Endothelial cell (in vitro differentiated cells): Measurements from ENCODE around the gene PROM2. TPM values are rescaled to one million over a fixed set of nuclear protein-coding genes. Genes with fewer than 3 reads are reported as not detected.

Experiments used
- DNase-seq: peaks from one replicate; pipeline ENCODE4 v3.0.0; 2021; ENCODE audit warnings: low spot score
- H3K27ac Mint-ChIP-seq: one replicate; pipeline ENCODE4 v1.8.0; 2021; ENCODE audit warnings: mixed read lengths, inconsistent platforms; ENCODE audit not compliant: unreplicated experiment
- H3K27me3 Mint-ChIP-seq: one replicate; pipeline ENCODE4 v1.8.0; 2021; ENCODE audit warnings: mild to moderate bottlenecking, moderate library complexity, mixed read lengths, inconsistent platforms; ENCODE audit not compliant: unreplicated experiment
- H3K36me3 Mint-ChIP-seq: one replicate; pipeline ENCODE4 v1.8.0; 2021; ENCODE audit warnings: mild to moderate bottlenecking, low read depth, mixed read lengths, inconsistent platforms; ENCODE audit not compliant: unreplicated experiment
- H3K4me1 Mint-ChIP-seq: one replicate; pipeline ENCODE4 v1.8.0; 2021; ENCODE audit warnings: mild to moderate bottlenecking, mixed read lengths, inconsistent platforms; ENCODE audit not compliant: unreplicated experiment
- H3K4me3 Mint-ChIP-seq: one replicate; pipeline ENCODE4 v1.8.0; 2021; ENCODE audit warnings: mild to moderate bottlenecking, mixed read lengths, inconsistent platforms; ENCODE audit not compliant: unreplicated experiment
- H3K9me3 Mint-ChIP-seq: one replicate; pipeline ENCODE4 v1.8.0; 2021; ENCODE audit warnings: mixed read lengths, inconsistent platforms; ENCODE audit not compliant: unreplicated experiment
- CTCF ChIP-seq: fragments of 200-600 bp; sonication (generic); IDR thresholded peaks from one replicate; pipeline ENCODE4 v1.5.0; 2021; ENCODE audit warnings: antibody characterized with exemption; ENCODE audit not compliant: unreplicated experiment
- total RNA-seq: library from RNA; stranded (reverse); fragmentation: NEBNext Ultra II Directional; extraction: Animal tissue kit (Norgen Biotek cat#: 25700); gene quantifications from one replicate; pipeline ENCODE4 v1.2.1, GENCODE V29; 2021; ENCODE audit not compliant: unreplicated experiment

The PROM2 gene
- total RNA-seq, 1 donor from 2014 or later: 0.62 TPM

GRCh38 chr2:95325026-95325425, 50.8 kb downstream of the PROM2 start:
- no peak for TF ChIP-seq CTCF
- no peak overlapping the region for H3K27ac Mint-ChIP-seq
- H3K4me1 Mint-ChIP-seq: no peaks in the 10 kb centered on the region
- no peaks in the 10 kb centered on the region for H3K9me3 Mint-ChIP-seq
- no peaks in the 10 kb centered on the region for H3K36me3 Mint-ChIP-seq
- H3K27me3 Mint-ChIP-seq: peaks cover 13% of the 10 kb centered on the region
- no peak overlapping the region for H3K4me3 Mint-ChIP-seq
- DNase-seq: no peak

- TF ChIP-seq CTCF: no peak
- H3K27me3 Mint-ChIP-seq: peaks cover 13% of the 10 kb centered on the region
- H3K4me1 Mint-ChIP-seq: no peaks in the 10 kb centered on the region
- no peaks in the 10 kb centered on the region for H3K9me3 Mint-ChIP-seq
- H3K27ac Mint-ChIP-seq: no peak overlapping the region
- H3K36me3 Mint-ChIP-seq: no peaks in the 10 kb centered on the region
- no peak for DNase-seq
- no peak overlapping the region for H3K4me3 Mint-ChIP-seq
Measured at GRCh38 chr2:95325590-95326432, 51.6 kb downstream of the PROM2 start.

GRCh38 chr2:95326433-95327140, 52.3 kb downstream of the PROM2 start:
- Mint-ChIP-seq H3K36me3 (no peaks in the 10 kb centered on the region), H3K4me1 (no peaks in the 10 kb centered on the region), H3K27me3 (peaks cover 13% of the 10 kb centered on the region), H3K4me3 (no peak overlapping the region), H3K9me3 (no peaks in the 10 kb centered on the region), H3K27ac (no peak overlapping the region)
- no peak for DNase-seq
- no peak for TF ChIP-seq CTCF

GRCh38 chr2:95327861-95328260, 53.6 kb downstream of the PROM2 start:
- no peaks in the 10 kb centered on the region for H3K4me1 Mint-ChIP-seq
- H3K36me3 Mint-ChIP-seq: no peaks in the 10 kb centered on the region
- no peaks in the 10 kb centered on the region for H3K9me3 Mint-ChIP-seq
- no peak for DNase-seq
- H3K4me3 Mint-ChIP-seq: no peak overlapping the region
- H3K27ac Mint-ChIP-seq: no peak overlapping the region
- H3K27me3 Mint-ChIP-seq: peaks cover 11% of the 10 kb centered on the region
- TF ChIP-seq CTCF: no peak
